Right ventricle myocardium superior (tissue), 1 donor: ENCODE data around the gene SGMS1. TPM values are rescaled to one million over a fixed set of nuclear protein-coding genes. Genes with fewer than 3 reads are reported as not detected.
A peak's percentile ranks its signal among the peaks of the same experiment; 100 is the strongest.
"Not testable (repeated sequence)": the region's sequence is repeated elsewhere in the genome, so short reads cannot be mapped to it uniquely, and the experiment has no call there.

Source experiments
- ATAC-seq: fragments of 200-7000 bp; cut with Tn5 transposase; one replicate; pipeline ENCODE4 v1.9.1; 2020; ENCODE audit warnings: mild to moderate bottlenecking; ENCODE audit not compliant: poor library complexity
- DNase-seq: peaks from one replicate; pipeline ENCODE4 v3.0.0-alpha.2; 2020
- intact Hi-C: fragments of 100-400 bp; cut with DNase I; formaldehyde crosslinking; loops from one replicate; pipeline ENCODE4 v1.11.2; 2022
- total RNA-seq: library from RNA; stranded (reverse); fragmentation: NEBNext Ultra II Directional; extraction: Animal tissue kit (Norgen Biotek cat#: 25700); gene quantifications from one replicate; pipeline ENCODE4 v1.2.1, GENCODE V29; 2021
- donor health status: DM: no; HTN: yes; CAD: no; lungs with severe emphysema.

Gene SGMS1
- total RNA-seq, 1 donor from 2014 or later: 18.3 TPM

- no peak for DNase-seq
- ATAC-seq: no peak
- intact Hi-C loops: loop anchor here (10.0 kb wide), 1 partner anchor 132 kb away; no protein-coding TSS in a partner anchor
These were observed 197.3 kb downstream of the SGMS1 start for GRCh38 chr10:50426485-50426884.

GRCh38 chr10:50425215-50425614 lies 198.5 kb downstream of the SGMS1 start:
- intact Hi-C loops: loop anchor here (10.0 kb wide), 1 partner anchor 130 kb away; no protein-coding TSS in a partner anchor
- ATAC-seq, DNase-seq: not testable (repeated sequence)

- intact Hi-C loops: loop anchor here (10.0 kb wide), 1 partner anchor 129 kb away; no protein-coding TSS in a partner anchor
These were observed 200.3 kb downstream of the SGMS1 start for GRCh38 chr10:50423448-50423847.

GRCh38 chr10:50422259-50422658 lies 201.5 kb downstream of the SGMS1 start:
- ATAC-seq (no peak), DNase-seq (no peak)
- intact Hi-C loops: loop anchor here (10.0 kb wide), 1 partner anchor 127 kb away; no protein-coding TSS in a partner anchor

More at GRCh38 chr10:50423448-50423847, 200.3 kb downstream of the SGMS1 start:
- DNase-seq (no peak), ATAC-seq (no peak)

- intact Hi-C loops: loop anchor here (2.0 to 10.0 kb wide), 2 partner anchors 126 to 204 kb away; no protein-coding TSS in a partner anchor
- no peak for DNase-seq
These were observed 202.6 kb downstream of the SGMS1 start for GRCh38 chr10:50421026-50421719.

GRCh38 chr10:50420196-50420595 lies 203.6 kb downstream of the SGMS1 start:
- intact Hi-C loops: loop anchor here (2.0 to 10.0 kb wide), 2 partner anchors 125 to 205 kb away; no protein-coding TSS in a partner anchor
- DNase-seq: no peak
- ATAC-seq: no peak

More at GRCh38 chr10:50421026-50421719, 202.6 kb downstream of the SGMS1 start:
- peak; percentile 48 for ATAC-seq

- ATAC-seq (no peak), DNase-seq (no peak)
- intact Hi-C loops: loop anchor here (2.0 to 10.0 kb wide), 2 partner anchors 125 to 205 kb away; no protein-coding TSS in a partner anchor
These were observed 204.0 kb downstream of the SGMS1 start for GRCh38 chr10:50419756-50420155.

- DNase-seq (no peak), ATAC-seq (no peak)
- intact Hi-C loops: no loop called here
These were observed 204.7 kb downstream of the SGMS1 start for GRCh38 chr10:50419091-50419490.

GRCh38 chr10:50417886-50418830 lies 205.6 kb downstream of the SGMS1 start:
- ATAC-seq (peak; percentile 87), DNase-seq (peak; percentile 86)
- intact Hi-C loops: no loop called here

- intact Hi-C loops: no loop called here
- DNase-seq: no peak
- peak; percentile 17 for ATAC-seq
These were observed 206.3 kb downstream of the SGMS1 start for GRCh38 chr10:50417486-50417885.

- DNase-seq: no peak
- no peak for ATAC-seq
- intact Hi-C loops: no loop called here
These were observed 206.9 kb downstream of the SGMS1 start for GRCh38 chr10:50416881-50417280.

GRCh38 chr10:50416181-50416824 lies 207.5 kb downstream of the SGMS1 start:
- no peak for ATAC-seq
- intact Hi-C loops: no loop called here
- DNase-seq: no peak

- no peak for ATAC-seq
- intact Hi-C loops: no loop called here
- no peak for DNase-seq
These were observed 208.5 kb downstream of the SGMS1 start for GRCh38 chr10:50415292-50415691.

GRCh38 chr10:50410066-50410811 lies 213.5 kb downstream of the SGMS1 start:
- ATAC-seq (no peak), DNase-seq (no peak)
- intact Hi-C loops: no loop called here

GRCh38 chr10:50407076-50407801 lies 216.5 kb downstream of the SGMS1 start:
- no peak for DNase-seq
- ATAC-seq: no peak

GRCh38 chr10:50406457-50407070 lies 217.2 kb downstream of the SGMS1 start:
- ATAC-seq: no peak
- no peak for DNase-seq
- intact Hi-C loops: no loop called here

More at GRCh38 chr10:50407076-50407801, 216.5 kb downstream of the SGMS1 start:
- intact Hi-C loops: no loop called here

- intact Hi-C loops: no loop called here
- no peak for ATAC-seq
- no peak for DNase-seq
These were observed 218.0 kb downstream of the SGMS1 start for GRCh38 chr10:50405723-50406122.
